NCI-H510A treated with DMSO at 0.1 percent for 48 hours (cell line): ENCODE measurements around the gene CSTF3.
A peak's percentile ranks its signal among the peaks of the same experiment; 100 is the strongest.
"Not testable (repeated sequence)": the region's sequence is repeated elsewhere in the genome, so short reads cannot be mapped to it uniquely, and the experiment has no call there.

Source experiments
- DNase-seq: peaks from one replicate; lab custom pipeline; 2025; lab: John Stamatoyannopoulos, UW

CSTF3 gene

GRCh38 chr11:33161120-33162005, at the start of gene CSTF3:
Gene CSTF3 (minus strand): TSS chr11:33161480. CDS start chr11:33161325, 155 bp downstream.
- peak; percentile 89 for DNase-seq

DNA sequence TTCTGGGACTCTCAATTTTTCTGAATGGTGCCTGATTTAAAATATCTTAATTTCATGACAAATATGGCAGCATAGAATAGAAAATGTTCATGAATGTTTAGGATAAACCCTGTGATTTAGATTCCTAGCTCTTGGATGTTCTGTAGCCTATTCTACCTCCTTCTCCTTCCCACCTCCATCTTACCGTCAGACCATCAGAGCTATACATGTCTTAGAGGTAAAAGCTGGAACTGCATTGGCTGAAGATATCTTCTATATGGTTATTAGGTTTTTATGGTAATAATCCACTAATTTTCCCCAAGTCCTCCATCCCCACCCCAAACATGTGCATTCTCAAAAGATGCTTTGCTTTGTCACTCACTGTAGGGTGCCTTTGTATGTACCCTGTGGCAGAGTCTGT, 46.9 kb upstream of the CSTF3 start:
- DNase-seq: no peak

GRCh38 chr11:33207408-33207985, 46.2 kb upstream of the CSTF3 start:
- DNase-seq: no peak

DNA sequence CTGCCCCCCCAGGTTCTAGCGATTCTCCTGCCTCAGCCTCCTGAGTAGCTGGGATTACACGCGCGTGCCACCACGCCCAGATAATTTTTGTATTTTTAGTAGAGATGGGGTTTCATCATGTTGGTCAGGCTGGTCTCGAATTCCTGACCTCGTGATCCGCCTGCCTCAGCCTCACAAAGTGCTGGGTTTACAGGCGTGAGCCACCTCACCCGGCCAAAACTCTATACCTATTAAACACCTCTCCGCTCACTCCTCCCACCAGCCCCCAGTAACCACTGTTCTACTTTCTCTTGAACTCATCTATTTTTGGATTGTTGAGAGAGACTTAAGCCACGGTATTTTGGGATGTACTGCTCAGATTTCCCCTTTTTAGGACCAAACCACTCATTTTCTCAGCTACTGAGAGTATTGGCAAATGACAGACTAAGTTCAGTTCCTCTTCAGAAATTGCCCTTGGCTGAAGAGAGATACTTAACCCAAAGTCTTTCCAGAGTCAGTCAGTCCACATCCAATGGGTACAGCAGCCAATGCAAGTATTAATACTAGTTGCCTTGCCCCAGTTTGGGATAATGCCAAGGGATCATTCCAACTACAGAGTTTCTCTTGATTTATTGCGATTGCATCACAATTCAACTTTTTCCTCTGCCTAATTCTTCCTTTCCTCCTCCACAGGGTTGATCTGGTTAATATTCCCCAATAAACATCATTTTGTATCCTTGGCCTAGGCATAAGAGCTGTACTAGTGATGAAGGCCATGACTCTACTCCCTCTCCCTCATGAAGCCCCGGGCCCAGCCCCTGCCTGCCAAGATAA, 36.8 kb upstream of the CSTF3 start:
- no peak for DNase-seq

DNA sequence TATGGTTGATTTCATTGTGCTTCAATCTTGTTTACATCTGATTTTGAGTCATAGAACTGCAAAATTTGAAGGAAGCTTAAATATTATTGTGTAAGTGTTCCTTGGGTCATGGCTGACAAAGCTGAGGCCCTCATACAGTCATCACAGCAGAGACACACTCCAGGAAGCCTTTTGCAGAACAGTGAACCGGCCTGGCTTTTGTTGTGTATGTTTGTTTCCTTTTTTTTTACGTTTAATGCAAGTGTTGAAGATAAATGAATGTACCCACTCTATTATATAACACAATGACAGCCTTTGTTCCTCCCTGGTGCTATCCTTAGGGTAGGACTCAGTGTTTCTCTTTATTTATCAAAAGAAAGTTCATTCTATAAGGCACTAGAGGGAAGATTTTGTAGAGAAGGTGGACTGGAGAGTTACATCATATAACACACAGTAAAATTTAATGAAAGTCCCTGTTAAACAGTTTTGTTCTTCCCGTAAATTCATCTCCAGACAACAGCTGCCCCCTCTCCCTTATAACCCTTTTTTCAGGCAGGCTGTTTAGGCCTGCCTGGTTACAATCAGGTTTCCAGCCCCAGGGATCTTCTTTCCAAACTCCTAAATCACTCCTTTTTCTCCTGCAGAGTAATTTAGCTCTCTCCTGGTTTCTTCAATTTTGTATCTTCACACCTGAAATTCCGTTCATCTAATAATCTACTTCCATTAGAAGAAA, 34.3 kb upstream of the CSTF3 start:
- no peak for DNase-seq

GRCh38 chr11:33194455-33194854, 33.2 kb upstream of the CSTF3 start:
- no peak for DNase-seq

- DNase-seq: no peak
These were observed 30.2 kb upstream of the CSTF3 start for GRCh38 chr11:33191467-33191866.

GRCh38 chr11:33187998-33188722, 26.9 kb upstream of the CSTF3 start:
- no peak for DNase-seq

DNA sequence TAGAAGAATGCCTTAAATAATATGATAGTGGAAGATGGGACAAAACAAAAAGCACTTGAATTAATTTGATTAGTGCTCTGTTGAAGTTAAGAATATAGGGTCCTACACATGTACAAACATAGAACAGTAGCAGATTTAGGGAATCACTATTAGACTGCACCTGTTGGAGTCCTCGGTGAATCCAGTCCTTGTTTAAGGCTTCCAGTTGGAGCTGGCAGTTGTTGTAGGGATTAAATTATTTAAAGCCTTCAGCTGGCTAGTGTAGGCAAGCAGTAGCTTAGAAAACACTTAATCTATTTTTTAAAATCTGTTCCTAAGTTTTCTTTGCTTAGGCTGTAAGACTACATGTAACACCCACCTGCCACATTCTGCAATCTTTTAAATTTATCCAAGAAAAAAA, 24.5 kb upstream of the CSTF3 start:
- no peak for DNase-seq

- no peak for DNase-seq
These were observed 21.1 kb upstream of the CSTF3 start for GRCh38 chr11:33182246-33182878.

DNA sequence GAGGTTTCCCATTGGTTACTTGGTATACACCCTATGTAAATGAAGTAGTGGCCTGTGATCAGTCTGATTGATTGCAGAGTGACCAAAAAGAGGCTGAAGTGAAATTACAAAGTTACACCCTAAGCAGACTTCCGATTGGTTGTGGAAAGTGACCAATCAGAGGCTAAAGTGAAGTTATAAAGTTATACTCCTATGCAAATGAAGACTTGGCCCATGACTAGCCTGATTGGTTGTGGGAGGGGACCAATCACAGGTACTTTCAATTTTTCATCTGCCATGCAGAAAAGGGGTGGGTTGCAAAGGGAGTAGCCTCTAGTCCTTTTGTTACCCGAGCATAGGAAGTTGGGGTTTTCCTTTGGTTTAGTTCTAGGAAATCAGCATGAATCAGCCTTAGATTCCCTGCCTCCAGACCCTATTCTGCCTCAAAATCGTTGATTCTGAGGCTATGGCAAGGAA, 18.1 kb upstream of the CSTF3 start:
- no peak for DNase-seq

DNA sequence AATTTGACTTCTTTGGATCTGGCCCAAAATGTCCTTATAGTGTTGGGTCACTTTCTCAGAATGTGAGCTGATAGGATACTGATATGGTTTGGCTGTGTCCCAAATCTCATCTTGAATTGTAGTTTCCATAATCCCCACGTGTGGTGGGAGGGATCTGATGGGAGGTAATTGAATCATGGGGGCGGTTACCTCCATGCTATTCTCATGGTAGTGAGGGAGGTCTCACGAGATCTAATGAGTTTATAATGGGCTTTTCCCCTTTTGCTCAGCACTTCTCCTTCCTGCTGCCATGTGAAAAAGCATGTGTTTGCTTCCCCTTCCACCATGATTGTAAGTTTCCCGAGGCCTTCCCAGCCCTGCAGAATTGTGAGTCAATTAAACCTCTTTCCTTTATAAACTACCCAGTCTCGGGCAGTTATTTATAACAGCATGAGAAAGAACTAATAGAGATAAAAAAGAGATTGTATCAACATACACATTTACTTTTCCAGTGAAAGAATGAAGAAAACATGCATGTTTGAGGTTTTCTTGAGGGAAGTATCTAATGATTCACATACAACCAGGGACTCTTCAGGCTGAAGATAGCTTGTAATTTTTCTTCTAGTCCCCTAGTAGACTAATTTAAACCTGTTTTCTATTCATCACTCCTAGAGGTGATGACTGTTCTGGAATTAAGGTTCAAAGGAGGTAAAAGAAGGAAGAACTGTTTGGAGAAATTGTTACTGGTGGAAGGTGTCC, 17.3 kb upstream of the CSTF3 start:
- no peak for DNase-seq

DNA sequence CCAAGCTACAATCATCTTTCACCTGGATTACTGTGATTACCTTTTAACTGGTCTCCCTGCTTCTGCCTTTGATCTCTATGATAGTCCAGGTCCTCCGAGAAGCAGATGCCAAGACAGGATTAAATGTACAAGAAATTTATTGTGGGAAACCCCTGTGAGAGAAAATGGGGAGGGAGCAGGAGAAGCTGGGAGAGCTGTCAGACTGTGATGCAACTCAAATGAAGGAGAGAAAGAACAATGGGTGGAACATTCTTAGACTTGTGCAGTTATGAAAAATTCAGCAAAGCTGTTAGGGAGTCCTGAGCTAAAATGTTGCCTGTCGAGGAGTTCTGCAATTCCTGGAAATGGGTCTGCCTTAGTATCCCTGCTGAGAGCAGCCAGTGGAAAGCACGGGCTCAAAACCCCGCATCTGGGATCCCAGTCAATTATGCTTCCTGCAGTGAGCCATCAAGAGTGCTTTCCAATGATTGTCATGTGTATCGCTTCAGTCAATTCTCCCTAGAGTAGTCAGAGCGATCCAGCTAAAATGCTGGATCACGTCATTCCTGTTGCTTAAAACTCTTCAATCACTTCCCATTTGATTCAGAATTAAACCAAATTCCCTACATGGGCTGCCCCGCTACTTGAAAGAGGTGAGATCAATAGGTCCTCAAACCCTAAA, 16.5 kb upstream of the CSTF3 start:
- DNase-seq: no peak

DNA sequence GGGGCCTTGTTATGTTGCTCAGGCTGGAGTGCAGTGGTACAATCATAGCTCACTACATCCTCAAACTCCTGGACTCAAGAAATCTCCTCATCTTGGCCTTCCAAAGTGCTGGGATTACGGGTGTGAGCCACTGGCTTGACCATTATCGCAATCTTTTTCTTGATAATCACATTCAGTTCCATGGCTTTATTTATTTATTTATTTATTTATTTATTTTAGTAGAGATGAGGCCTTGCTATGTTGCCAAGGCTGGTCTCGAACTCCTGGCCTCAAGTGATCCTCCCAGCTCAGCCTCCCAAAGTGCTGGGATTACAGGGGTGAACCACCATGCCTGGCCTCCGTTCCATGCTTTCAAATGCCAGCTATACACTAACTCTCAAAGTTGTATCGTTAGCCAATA, 15.5 kb upstream of the CSTF3 start:
- not testable (repeated sequence) for DNase-seq

DNA sequence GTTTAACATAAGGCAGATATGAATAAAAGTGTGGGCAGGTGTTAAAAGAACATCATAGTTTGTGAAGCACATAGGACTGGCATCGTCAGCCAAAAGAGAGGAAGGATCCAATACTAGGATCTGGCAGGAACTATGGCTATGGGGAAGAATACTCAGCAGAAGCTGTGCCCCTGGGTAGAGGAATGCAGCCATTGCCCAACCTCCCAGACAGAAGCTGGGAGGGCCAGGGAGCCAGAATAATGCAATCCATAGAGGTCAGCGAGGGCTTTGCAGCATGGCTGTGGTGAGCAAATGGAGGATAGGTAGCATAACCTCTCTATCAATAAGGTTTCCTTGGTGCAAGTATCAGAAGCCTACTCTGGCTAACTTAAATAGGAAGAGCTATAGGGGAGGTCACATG, 11.7 kb upstream of the CSTF3 start:
- DNase-seq: no peak

GRCh38 chr11:33172345-33172744, 11.1 kb upstream of the CSTF3 start:
- DNase-seq: no peak

GRCh38 chr11:33171251-33171650, 10.0 kb upstream of the CSTF3 start:
- DNase-seq: no peak

DNA sequence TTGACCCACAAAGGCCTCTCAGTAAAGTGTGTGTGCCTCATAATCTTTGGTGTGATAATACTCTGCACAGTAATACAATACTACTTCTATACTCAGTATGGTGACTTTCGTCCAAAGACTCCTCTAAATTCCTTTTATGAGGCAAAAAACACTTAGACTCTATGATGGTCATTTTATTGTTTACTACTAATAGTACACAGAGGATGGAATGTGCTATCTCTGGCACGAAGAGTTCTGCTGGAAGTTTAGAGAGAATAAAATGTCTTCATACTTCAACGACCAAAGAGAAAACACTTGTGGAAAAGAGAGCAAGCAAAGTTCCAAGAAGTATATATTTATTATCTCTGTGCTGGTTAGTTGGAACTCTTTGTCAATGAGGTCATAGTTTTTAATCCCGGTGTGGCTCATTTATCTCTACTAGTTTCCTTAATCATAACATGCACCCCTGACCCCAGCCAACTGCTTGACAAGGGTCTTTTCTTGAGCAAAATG, 7.5 kb upstream of the CSTF3 start:
- no peak for DNase-seq

GRCh38 chr11:33162831-33163230, 1.6 kb upstream of the CSTF3 start:
- DNase-seq: no peak
